ENCODE data around the gene CDH20. TPM values are rescaled to one million over a fixed set of nuclear protein-coding genes. Genes with fewer than 3 reads are reported as not detected.
"Not testable (repeated sequence)": the region's sequence is repeated elsewhere in the genome, so short reads cannot be mapped to it uniquely, and the experiment has no call there.

CDH20 gene
- total RNA-seq, 1 donor from 2014 or later, result 0.24 TPM

DNA sequence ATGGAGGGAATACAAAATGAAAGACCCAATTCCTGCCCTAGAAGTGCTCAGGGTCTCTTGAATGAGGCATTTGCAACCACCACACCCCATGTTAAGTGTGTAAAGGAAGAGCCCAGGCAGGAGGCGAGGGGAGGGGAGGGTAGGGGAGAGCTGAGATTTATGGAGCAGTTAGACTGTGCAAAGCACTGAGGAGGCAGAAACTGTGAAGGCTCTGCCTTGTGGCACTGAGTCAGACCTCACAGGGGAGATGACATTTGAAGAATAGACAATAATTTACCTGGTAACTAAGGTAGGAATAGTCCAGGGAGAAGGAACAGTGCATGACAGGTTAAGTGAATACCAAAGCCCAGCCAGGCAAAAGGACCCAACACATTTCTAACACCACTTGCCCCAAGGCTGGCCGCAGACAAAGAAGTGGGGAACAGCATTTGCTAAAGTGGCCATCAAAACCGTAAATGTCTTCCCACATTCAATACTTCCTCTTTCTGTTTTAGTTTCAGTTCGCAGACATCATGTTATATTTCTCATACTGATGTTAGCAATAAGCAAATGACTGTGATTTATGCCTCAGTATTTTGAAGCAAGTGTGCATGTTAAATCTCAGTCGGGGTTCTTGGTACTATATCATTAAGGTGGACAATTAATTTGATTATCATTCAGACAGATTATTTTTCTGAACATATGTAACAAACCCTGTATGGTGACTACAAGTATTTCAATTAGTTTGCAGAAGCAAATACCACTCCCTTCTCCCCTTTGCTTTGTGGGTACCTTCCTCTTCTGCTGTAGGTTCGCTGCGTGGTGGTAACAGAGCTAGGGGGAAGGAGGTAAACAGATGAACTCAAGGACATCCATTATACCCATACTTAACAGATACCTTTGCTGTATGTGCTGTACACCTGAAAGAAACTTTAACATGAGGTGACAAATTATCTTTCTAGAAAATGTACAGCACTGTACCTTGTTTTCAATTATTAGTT is 27.5 kb downstream of the CDH20 start:
- Histone ChIP-seq H3K9me3 (no peaks in the 10 kb centered on the region), H3K27ac (no peak overlapping the region), H3K36me3 (no peaks in the 10 kb centered on the region), H3K27me3 (ENCODE audit: low read depth) (no peaks in the 10 kb centered on the region), H3K4me1 (no peaks in the 10 kb centered on the region), H3K4me3 (no peak overlapping the region)
- ATAC-seq (no peak), DNase-seq (no peak)
- intact Hi-C loops (cut with DNase I), result no loop called here
- TF ChIP-seq, protein P1, sequence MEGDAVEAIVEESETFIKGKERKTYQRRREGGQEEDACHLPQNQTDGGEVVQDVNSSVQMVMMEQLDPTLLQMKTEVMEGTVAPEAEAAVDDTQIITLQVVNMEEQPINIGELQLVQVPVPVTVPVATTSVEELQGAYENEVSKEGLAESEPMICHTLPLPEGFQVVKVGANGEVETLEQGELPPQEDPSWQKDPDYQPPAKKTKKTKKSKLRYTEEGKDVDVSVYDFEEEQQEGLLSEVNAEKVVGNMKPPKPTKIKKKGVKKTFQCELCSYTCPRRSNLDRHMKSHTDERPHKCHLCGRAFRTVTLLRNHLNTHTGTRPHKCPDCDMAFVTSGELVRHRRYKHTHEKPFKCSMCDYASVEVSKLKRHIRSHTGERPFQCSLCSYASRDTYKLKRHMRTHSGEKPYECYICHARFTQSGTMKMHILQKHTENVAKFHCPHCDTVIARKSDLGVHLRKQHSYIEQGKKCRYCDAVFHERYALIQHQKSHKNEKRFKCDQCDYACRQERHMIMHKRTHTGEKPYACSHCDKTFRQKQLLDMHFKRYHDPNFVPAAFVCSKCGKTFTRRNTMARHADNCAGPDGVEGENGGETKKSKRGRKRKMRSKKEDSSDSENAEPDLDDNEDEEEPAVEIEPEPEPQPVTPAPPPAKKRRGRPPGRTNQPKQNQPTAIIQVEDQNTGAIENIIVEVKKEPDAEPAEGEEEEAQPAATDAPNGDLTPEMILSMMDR (IDR thresholded peaks at IDR 0.05), result no peak

DNA sequence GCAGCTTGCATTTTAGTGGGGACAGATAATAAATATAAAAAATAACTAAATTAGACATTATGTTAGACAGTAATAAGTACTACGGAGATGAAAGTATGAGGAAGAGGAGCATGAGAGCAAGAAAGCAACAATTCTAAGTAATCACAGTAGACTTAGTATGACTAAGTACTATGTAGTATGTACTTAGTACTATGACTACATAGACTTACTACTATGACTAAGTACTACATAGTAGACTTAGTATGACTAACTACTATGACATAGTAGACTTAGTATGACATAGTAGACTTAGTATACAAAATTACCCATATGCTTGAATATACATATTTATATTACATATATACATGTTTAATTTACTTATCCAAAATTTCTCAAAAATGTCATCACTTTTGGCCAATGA is 29.3 kb downstream of the CDH20 start:
- Histone ChIP-seq H3K9me3 (no peaks in the 10 kb centered on the region), H3K27ac (no peak overlapping the region), H3K4me3 (no peak overlapping the region), H3K4me1 (no peaks in the 10 kb centered on the region), H3K36me3 (no peaks in the 10 kb centered on the region), H3K27me3 (ENCODE audit: low read depth) (no peaks in the 10 kb centered on the region)
- DNase-seq (no peak), ATAC-seq (no peak)
- intact Hi-C loops (cut with DNase I), result no loop called here
- TF ChIP-seq, protein P1 (IDR thresholded peaks at IDR 0.05), result no peak

DNA sequence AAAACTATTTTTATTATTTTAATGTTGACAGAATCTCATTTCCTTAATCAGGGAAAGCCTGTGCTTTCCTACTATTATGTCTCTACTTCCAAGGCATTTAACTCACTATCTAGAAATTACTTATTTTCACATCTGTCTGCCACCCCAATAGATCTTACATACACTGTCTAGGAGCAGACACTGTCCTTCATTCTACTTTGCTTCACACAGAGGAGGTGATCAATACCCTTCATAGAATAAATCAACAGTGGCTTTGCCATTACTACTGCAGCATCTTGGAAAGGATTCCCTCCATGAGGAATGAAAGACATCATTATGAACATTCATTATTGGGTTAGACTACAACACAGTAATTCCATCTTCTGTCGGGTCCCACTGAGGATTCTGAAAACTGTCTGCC is 31.7 kb downstream of the CDH20 start:
- no peaks in the 10 kb centered on the region for H3K27me3 ChIP-seq (ENCODE audit: low read depth)
- TF ChIP-seq, protein P1 (IDR thresholded peaks at IDR 0.05), result no peak
- no peak overlapping the region for H3K27ac ChIP-seq
- no peaks in the 10 kb centered on the region for H3K36me3 ChIP-seq
- DNase-seq (no peak), ATAC-seq (no peak)
- no peaks in the 10 kb centered on the region for H3K9me3 ChIP-seq
- intact Hi-C loops (cut with DNase I), result no loop called here
- no peaks in the 10 kb centered on the region for H3K4me1 ChIP-seq
- H3K4me3 ChIP-seq, result no peak overlapping the region

DNA sequence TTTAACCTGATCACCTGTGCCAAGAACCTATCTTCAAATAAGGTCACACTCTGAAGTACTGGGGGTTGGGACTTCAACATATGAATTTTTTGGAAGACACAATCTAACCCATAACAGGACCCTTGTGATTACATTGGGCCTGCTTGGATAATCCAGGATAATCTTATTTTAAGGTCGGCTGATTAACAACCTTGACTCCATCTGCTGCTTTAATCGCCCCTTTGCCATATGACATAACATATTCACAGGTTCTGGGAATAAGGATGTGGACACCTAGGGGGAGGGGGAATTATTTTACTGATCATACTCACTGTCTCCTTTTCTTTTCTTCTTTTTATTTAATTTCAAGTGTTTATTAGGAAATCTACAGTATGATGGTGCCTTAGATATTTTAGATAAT is 34.8 kb downstream of the CDH20 start:
- DNase-seq (no peak), ATAC-seq (no peak)
- H3K27me3 ChIP-seq (ENCODE audit: low read depth), result no peaks in the 10 kb centered on the region
- H3K9me3 ChIP-seq, result no peaks in the 10 kb centered on the region
- no peaks in the 10 kb centered on the region for H3K4me1 ChIP-seq
- H3K36me3 ChIP-seq, result no peaks in the 10 kb centered on the region
- TF ChIP-seq, protein P1 (IDR thresholded peaks at IDR 0.05), result no peak
- intact Hi-C loops (cut with DNase I), result no loop called here
- H3K27ac ChIP-seq, result no peak overlapping the region
- H3K4me3 ChIP-seq, result no peak overlapping the region

DNA sequence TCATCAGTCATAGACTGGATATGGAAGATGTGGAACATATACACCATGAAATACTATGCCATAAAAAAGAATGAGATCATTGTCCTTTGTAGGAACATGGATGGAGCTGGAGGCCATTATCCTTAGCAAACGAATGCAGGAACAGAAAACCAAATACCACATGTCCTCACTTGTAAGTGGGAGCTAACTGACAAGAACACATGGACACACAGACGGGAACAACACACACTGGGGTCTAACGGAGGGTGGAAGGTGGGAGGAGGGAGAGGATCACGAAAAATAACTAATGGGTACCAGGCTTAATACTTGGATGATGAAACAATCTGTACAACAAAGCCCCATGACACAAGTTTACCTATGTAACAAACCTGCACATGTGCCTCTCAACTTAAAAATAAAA is 36.4 kb downstream of the CDH20 start:
- H3K4me3 ChIP-seq; DNase-seq; H3K36me3 ChIP-seq; intact Hi-C loops (cut with DNase I); H3K27me3 ChIP-seq (ENCODE audit: low read depth); ATAC-seq; H3K27ac ChIP-seq; H3K4me1 ChIP-seq; H3K9me3 ChIP-seq: not testable (repeated sequence)

DNA sequence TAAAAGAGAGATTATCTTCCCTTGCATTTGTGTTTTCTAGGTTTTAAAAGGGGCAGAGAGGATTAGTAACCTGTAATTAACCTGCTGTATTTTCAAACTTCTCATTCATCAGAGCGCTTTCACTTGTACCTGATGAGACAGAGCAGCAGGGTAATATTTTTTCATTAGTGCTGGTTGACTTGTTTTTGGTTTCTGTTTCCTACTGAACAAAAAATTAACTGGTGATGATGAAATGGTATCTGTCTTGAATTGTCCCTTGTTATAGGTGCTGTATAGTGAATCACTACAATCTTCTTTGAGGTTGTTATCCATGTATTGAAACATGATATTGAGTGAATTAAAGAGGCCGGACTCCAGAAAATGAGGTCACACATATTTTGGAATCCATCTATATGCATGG is 37.9 kb downstream of the CDH20 start:
- no peak for DNase-seq
- intact Hi-C loops (cut with DNase I), result no loop called here
- Histone ChIP-seq H3K9me3 (no peaks in the 10 kb centered on the region), H3K27ac (no peak overlapping the region), H3K36me3 (no peaks in the 10 kb centered on the region), H3K4me3 (no peak overlapping the region), H3K27me3 (ENCODE audit: low read depth) (no peaks in the 10 kb centered on the region), H3K4me1 (no peaks in the 10 kb centered on the region)
- ATAC-seq, result no peak
- TF ChIP-seq, protein P1 (IDR thresholded peaks at IDR 0.05), result no peak

Data from lower lobe of right lung (tissue), 2 donors.